ENCODE data around the gene HOXB1. TPM values are rescaled to one million over a fixed set of nuclear protein-coding genes. Genes with fewer than 3 reads are reported as not detected.

The HOXB1 gene
- total RNA-seq, 4 donors from 2014 or later, result not detected

DNA sequence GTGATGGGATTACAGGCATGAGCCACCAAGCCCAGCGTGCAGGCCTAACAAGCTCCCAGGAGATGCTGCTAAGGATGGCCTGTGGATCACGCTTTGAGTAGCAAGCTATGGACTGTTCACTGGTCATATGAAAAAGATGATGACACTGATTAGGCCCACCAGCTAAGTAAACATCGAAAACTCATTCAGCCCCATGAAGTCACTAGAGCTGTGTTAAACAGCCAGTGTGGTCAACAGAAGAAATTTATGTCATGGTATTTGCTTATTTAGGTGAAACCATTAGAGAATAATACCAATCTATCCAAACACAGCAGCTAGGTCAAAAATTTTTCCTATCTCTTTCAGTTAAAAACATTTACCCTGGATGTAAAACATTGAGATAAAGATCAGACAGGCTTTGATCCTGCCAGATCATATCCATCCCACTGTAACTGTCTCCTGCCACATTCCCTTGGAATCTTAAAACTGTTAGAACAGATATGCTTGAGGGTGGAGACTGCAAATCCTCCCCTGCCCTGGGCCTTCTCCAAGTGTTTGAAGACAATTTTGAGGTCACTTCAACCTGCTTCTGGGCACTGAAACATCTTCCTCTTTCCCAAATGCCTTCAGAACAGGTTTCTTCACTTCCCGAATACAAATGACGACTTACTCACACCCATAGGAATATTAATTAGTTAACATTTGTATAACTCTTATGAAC lies 30.9 kb downstream of the HOXB1 start:
- Histone ChIP-seq H3K27me3 (no peaks in the 10 kb centered on the region), H3K36me3 (no peaks in the 10 kb centered on the region), H3K4me3 (no peak overlapping the region), H3K9me3 (no peaks in the 10 kb centered on the region), H3K4me1 (peaks cover 0 to 15% (median 0%) of the 10 kb centered on the region in 3 donors), H3K27ac (peak overlapping the region in 1 of 4 donors; percentile 50)
- TF ChIP-seq POLR2A (IDR thresholded peaks at IDR 0.05) (no peak), EP300 (IDR thresholded peaks at IDR 0.05) (no peak), POLR2AphosphoS5 (IDR thresholded peaks at IDR 0.05) (no peak)
- TF ChIP-seq, protein P1, sequence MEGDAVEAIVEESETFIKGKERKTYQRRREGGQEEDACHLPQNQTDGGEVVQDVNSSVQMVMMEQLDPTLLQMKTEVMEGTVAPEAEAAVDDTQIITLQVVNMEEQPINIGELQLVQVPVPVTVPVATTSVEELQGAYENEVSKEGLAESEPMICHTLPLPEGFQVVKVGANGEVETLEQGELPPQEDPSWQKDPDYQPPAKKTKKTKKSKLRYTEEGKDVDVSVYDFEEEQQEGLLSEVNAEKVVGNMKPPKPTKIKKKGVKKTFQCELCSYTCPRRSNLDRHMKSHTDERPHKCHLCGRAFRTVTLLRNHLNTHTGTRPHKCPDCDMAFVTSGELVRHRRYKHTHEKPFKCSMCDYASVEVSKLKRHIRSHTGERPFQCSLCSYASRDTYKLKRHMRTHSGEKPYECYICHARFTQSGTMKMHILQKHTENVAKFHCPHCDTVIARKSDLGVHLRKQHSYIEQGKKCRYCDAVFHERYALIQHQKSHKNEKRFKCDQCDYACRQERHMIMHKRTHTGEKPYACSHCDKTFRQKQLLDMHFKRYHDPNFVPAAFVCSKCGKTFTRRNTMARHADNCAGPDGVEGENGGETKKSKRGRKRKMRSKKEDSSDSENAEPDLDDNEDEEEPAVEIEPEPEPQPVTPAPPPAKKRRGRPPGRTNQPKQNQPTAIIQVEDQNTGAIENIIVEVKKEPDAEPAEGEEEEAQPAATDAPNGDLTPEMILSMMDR (IDR thresholded peaks at IDR 0.05), result no peak
- no peak for ATAC-seq
- 75 to 86% methylated on average over 3 to 4 of the region's 5 CpGs for WGBS, 2 donors (ENCODE audit: low coverage in 1 of 2)

DNA sequence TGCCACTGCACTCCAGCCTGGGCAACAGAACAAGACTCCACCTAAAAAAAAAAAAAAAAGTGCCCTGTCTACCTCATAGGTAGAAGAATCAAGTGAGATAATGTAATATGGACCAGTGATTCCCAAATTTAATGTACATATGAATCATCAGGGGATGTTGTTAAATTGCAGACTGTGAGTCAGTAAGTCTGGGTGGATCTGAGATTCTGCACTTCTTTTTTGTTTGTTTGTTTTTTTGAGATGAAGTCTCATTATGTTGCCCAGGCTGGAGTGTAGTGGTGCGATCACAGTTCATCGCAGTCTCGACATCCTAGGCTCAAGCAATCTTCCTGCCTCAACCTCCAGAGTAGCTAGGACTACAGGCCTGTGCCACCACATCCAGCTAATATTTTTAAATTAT lies 31.6 kb downstream of the HOXB1 start:
- no peak for TF ChIP-seq POLR2A (IDR thresholded peaks at IDR 0.05)
- TF ChIP-seq, protein P1 (IDR thresholded peaks at IDR 0.05), result no peak
- no peak for TF ChIP-seq POLR2AphosphoS5 (IDR thresholded peaks at IDR 0.05)
- no peak for TF ChIP-seq EP300 (IDR thresholded peaks at IDR 0.05)
- WGBS, 2 donors (ENCODE audit: low coverage in 1 of 2), result 80 to 94% methylated on average over 2 to 3 of the region's 3 CpGs
- H3K4me1 ChIP-seq, result peaks cover 0 to 15% (median 0%) of the 10 kb centered on the region in 3 donors
- no peak for ATAC-seq
- no peaks in the 10 kb centered on the region for H3K36me3 ChIP-seq
- no peaks in the 10 kb centered on the region for H3K9me3 ChIP-seq
- H3K4me3 ChIP-seq, result no peak overlapping the region
- H3K27me3 ChIP-seq, result no peaks in the 10 kb centered on the region
- H3K27ac ChIP-seq, result no peak overlapping the region

DNA sequence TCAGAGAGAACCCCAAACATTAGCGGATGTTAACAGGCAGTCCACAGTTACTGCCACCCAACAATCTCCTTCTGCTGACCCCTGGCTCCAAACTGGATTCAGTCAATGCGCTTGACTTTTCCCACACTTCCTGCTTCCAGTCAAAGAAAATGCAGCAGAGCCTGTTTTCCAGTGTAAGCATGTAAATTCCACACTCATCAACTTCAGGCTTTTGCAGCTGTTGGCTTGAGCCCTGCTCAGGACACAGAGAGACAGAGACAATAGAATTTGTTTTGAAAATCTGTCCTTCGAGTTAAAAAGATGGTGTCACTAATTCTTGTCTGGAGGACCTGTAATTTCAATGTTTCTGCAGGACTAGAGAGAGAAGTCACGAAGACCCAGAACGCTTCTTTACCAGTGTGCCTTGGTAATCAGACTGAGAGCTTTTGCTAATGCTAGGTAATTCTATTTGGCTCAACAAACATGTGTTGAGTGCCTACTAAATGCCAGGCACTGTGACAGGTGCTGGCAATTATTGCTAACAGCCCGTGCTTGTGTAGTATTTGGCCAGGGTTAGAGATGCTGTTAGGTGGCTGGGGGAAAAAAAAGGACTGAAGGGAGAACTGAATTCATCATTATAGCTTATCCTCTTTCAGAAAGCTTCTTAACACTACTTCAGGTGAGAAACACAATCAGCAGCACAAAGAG lies 32.5 kb downstream of the HOXB1 start:
- no peaks in the 10 kb centered on the region for H3K9me3 ChIP-seq
- no peaks in the 10 kb centered on the region for H3K36me3 ChIP-seq
- peaks cover 0 to 25% (median 0%) of the 10 kb centered on the region in 3 donors for H3K4me1 ChIP-seq
- no peak for ATAC-seq
- no peaks in the 10 kb centered on the region for H3K27me3 ChIP-seq
- TF ChIP-seq POLR2A (IDR thresholded peaks at IDR 0.05) (no peak), POLR2AphosphoS5 (IDR thresholded peaks at IDR 0.05) (no peak), EP300 (IDR thresholded peaks at IDR 0.05) (no peak)
- TF ChIP-seq, protein P1 (IDR thresholded peaks at IDR 0.05), result no peak
- no peak overlapping the region for H3K4me3 ChIP-seq
- WGBS, 2 donors (ENCODE audit: low coverage in 1 of 2), result 52 to 83% methylated on average over 6 of the region's 6 CpGs
- no peak overlapping the region for H3K27ac ChIP-seq

DNA sequence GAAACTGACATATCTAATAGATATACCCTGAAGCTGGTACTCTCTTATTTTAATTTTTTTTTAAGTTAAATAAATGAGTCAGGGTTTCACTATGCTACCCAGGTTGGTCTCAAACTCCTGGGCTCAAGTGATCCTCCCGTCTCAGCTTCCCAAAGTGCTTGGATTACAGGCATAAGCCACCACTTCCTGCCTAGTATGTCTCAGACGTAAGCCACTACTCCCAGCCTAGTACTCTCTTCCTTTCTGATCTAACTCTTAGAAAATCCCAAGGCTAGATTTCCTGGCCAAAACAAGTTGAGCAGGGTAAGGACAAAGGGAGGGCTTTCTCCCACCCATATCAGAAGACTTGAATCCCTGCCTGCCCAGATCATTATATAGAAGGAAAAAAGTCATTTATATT lies 33.7 kb downstream of the HOXB1 start:
- Histone ChIP-seq H3K27me3 (no peaks in the 10 kb centered on the region), H3K36me3 (no peaks in the 10 kb centered on the region), H3K4me3 (no peak overlapping the region), H3K27ac (no peak overlapping the region), H3K9me3 (no peaks in the 10 kb centered on the region), H3K4me1 (peaks cover 0 to 37% (median 3%) of the 10 kb centered on the region in 3 donors)
- 56 to 67% methylated on average over 1 to 2 of the region's 2 CpGs for WGBS, 2 donors (ENCODE audit: low coverage in 1 of 2)
- no peak for TF ChIP-seq POLR2AphosphoS5 (IDR thresholded peaks at IDR 0.05)
- no peak for TF ChIP-seq EP300 (IDR thresholded peaks at IDR 0.05)
- TF ChIP-seq, protein P1 (IDR thresholded peaks at IDR 0.05), result no peak
- TF ChIP-seq POLR2A (IDR thresholded peaks at IDR 0.05), result no peak
- ATAC-seq, result no peak
